Measurements from ENCODE around the gene ZNHIT3. TPM values are rescaled to one million over a fixed set of nuclear protein-coding genes. Genes with fewer than 3 reads are reported as not detected.

The ZNHIT3 gene
- total and polyA plus RNA-seq, 10 of the 15 experiments (the other 5 are each of a cell fraction or from before 2014, with no cell fraction given) = 34.1 to 128 (median 55.6) TPM

GRCh38 chr17:36485805-36486203 is 677 bp upstream of the ZNHIT3 start:
- TSS peak; percentile 96 for BruUV-seq (replicated peaks)
- ChIA-PET CTCF (interaction anchor here (0.8 to 2.6 kb wide), 12 partner anchors 48 to 677 kb away, joined by 3 to 18 read pairs (median 4); partner anchors contain the start of genes MYO19, PIGW and TAF15), POLR2A (interaction anchor here (0.5 to 1.8 kb wide), 10 partner anchors 48 to 682 kb away, joined by 3 to 6 read pairs (median 4); partner anchors contain the start of genes MRM1 and PIGW), RAD21 (ENCODE audit: unreplicated experiment) (interaction anchor here (0.9 to 2.6 kb wide), 6 partner anchors 49 to 677 kb away, joined by 3 to 19 read pairs (median 4); partner anchors contain the start of genes CCL3, MYO19, PIGW and TAF15), SMC1A (ENCODE audit: uncharacterized antibody, unreplicated experiment) (interaction anchor here (0.6 to 2.3 kb wide), 7 partner anchors 25 to 538 kb away, joined by 3 to 12 read pairs (median 4); no protein-coding TSS in a partner anchor)
- Histone ChIP-seq H3K27me3 (replicated peaks in 1 of 2; ENCODE audit: control insufficient read depth in 2 of 2, insufficient read depth in 2 of 2, low read length in 1 of 2) (peaks cover 0 to 4% of the 10 kb centered on the region in 2 experiments; a peak in 1 of 4 replicates), H3K4me2 (ENCODE audit: control insufficient read depth, insufficient read depth) (peak overlapping the region; percentile 91), H3K27ac (ENCODE audit: control insufficient read depth, insufficient read depth) (peak overlapping the region; percentile 71), H4K20me1 (ENCODE audit: control insufficient read depth, insufficient read depth) (no peaks in the 10 kb centered on the region), H3K79me2 (ENCODE audit: control insufficient read depth, insufficient read depth, low read length) (peaks cover 12% of the 10 kb centered on the region), H2AFZ (ENCODE audit: control insufficient read depth, low read depth, low read length) (peak overlapping the region; percentile 82), H3K9me3 (replicated peaks; ENCODE audit: control insufficient read depth, insufficient read depth, low read length) (no peaks in the 10 kb centered on the region), H3K4me1 (ENCODE audit: control insufficient read depth, insufficient read depth, low read length) (peaks cover 9% of the 10 kb centered on the region), H3K9ac (ENCODE audit: control insufficient read depth, insufficient read depth, low read length) (peak overlapping the region; percentile 76), H3K36me3 (ENCODE audit: control insufficient read depth in 2 of 2, insufficient read depth in 2 of 2, low read length in 1 of 2) (peaks cover 0 to 3% of the 10 kb centered on the region in 2 experiments; a peak in 1 of 4 replicates), H3K4me3 (peak overlapping the region; percentile 90)
- in situ Hi-C loops (cut with MboI) = loop anchor here (5.0 to 25.0 kb wide), 2 partner anchors 349 to 514 kb away; no protein-coding TSS in a partner anchor
- ATAC-seq (peak; percentile 51), DNase-seq (ENCODE audit: low read depth, low spot score) (no peak), FAIRE-seq (no peak)
- WGBS (ENCODE audit: insufficient coverage, insufficient replicate concordance, low lambda C conversion rate, missing lambda C conversion rate) = 2% methylated on average over 10 of the region's 10 CpGs
- intact Hi-C loops (cut with micrococcal nuclease; ENCODE audit: unreplicated experiment) = loop anchor here (2.0 to 10.0 kb wide), 2 partner anchors 49 to 341 kb away; partner anchors contain the start of genes MYO19 and PIGW
- TF ChIP-seq TAF1 (IDR thresholded peaks at IDR 0.05; ENCODE audit: borderline replicate concordance, low read depth, low read length) (0 out of 2 replicates have a peak, but pooled peaks have one; percentile 29), MEF2B (IDR thresholded peaks at IDR 0.05; ENCODE audit: partially characterized antibody, poor library complexity, severe bottlenecking) (peak; percentile 36), CBX3 (IDR thresholded peaks at IDR 0.05; ENCODE audit: borderline replicate concordance, low read depth) (no peak)

GRCh38 chr17:36493956-36494355 is 7.5 kb downstream of the ZNHIT3 start:
- SMC1A ChIA-PET (ENCODE audit: uncharacterized antibody, unreplicated experiment) = interaction anchor here (0.6 to 1.4 kb wide), 2 partner anchors 109 to 525 kb away, joined by 3 read pairs; no protein-coding TSS in a partner anchor
- in situ Hi-C loops (cut with MboI) = loop anchor here (25.0 kb wide), 1 partner anchor 357 kb away; no protein-coding TSS in a partner anchor
- no peak for TF ChIP-seq SREBF2 (IDR thresholded peaks at IDR 0.05; ENCODE audit: low read length)
- TF ChIP-seq TBL1XR1 (IDR thresholded peaks at IDR 0.05; ENCODE audit: low read depth, low read length) = no peak
- TF ChIP-seq ZBED1 (IDR thresholded peaks at IDR 0.05; ENCODE audit: borderline replicate concordance) = no peak
- no peak for TF ChIP-seq USF2 (IDR thresholded peaks at IDR 0.05; ENCODE audit: borderline replicate concordance, low read depth, low read length)
- TF ChIP-seq RELB (IDR thresholded peaks at IDR 0.05; ENCODE audit: low read depth) = no peak
- TF ChIP-seq KLF5 (IDR thresholded peaks at IDR 0.05; ENCODE audit: partially characterized antibody) = no peak
- no peak for TF ChIP-seq RUNX3 (IDR thresholded peaks at IDR 0.05; ENCODE audit: low read length)
- TF ChIP-seq ATF2 (IDR thresholded peaks at IDR 0.05; ENCODE audit: low read length) = no peak

More at GRCh38 chr17:36493956-36494355, 7.5 kb downstream of the ZNHIT3 start:
- ChIA-PET CTCF (interaction anchor here (1.6 kb wide), 1 partner anchor 40 kb away, joined by 4 read pairs; the partner anchor contains the start of genes MYO19 and PIGW), POLR2A (interaction anchor here (0.5 kb wide), 1 partner anchor 691 kb away, joined by 7 read pairs; no protein-coding TSS in a partner anchor), RAD21 (ENCODE audit: unreplicated experiment) (no interaction called here)
- H3K4me3 ChIP-seq = no peak overlapping the region
- no peak overlapping the region for H3K4me2 ChIP-seq (ENCODE audit: control insufficient read depth, insufficient read depth)
- no peaks in the 10 kb centered on the region for H3K9me3 ChIP-seq (replicated peaks; ENCODE audit: control insufficient read depth, insufficient read depth, low read length)
- H4K20me1 ChIP-seq (ENCODE audit: control insufficient read depth, insufficient read depth) = no peaks in the 10 kb centered on the region
- ATAC-seq (no peak), DNase-seq (ENCODE audit: low read depth, low spot score) (no peak), FAIRE-seq (no peak)
- no peak overlapping the region for H3K27ac ChIP-seq (ENCODE audit: control insufficient read depth, insufficient read depth)
- H3K36me3 ChIP-seq (ENCODE audit: control insufficient read depth in 2 of 2, insufficient read depth in 2 of 2, low read length in 1 of 2) = peaks cover 11 to 29% of the 10 kb centered on the region in 2 experiments
- no TSS peak for BruUV-seq (replicated peaks)
- H2AFZ ChIP-seq (ENCODE audit: control insufficient read depth, low read depth, low read length) = no peak overlapping the region
- WGBS (ENCODE audit: insufficient coverage, insufficient replicate concordance, low lambda C conversion rate, missing lambda C conversion rate) = 93% methylated on average over 1 of the region's 1 CpG
- H3K27me3 ChIP-seq (replicated peaks in 1 of 2; ENCODE audit: control insufficient read depth in 2 of 2, insufficient read depth in 2 of 2, low read length in 1 of 2) = no peaks in the 10 kb centered on the region
- no peaks in the 10 kb centered on the region for H3K4me1 ChIP-seq (ENCODE audit: control insufficient read depth, insufficient read depth, low read length)
- intact Hi-C loops (cut with micrococcal nuclease; ENCODE audit: unreplicated experiment) = no loop called here
- no peak overlapping the region for H3K9ac ChIP-seq (ENCODE audit: control insufficient read depth, insufficient read depth, low read length)
- peaks cover under 1% of the 10 kb centered on the region for H3K79me2 ChIP-seq (ENCODE audit: control insufficient read depth, insufficient read depth, low read length)
